Activated CD4-positive, alpha-beta memory T cell treated with anti-CD3 and anti-CD28 coated beads for 36 hours (primary cell): ENCODE measurements around the gene ARF6. TPM values are rescaled to one million over a fixed set of nuclear protein-coding genes. Genes with fewer than 3 reads are reported as not detected.

Experiments used
- CTCF ChIA-PET: fragments of 350-600 bp; sonication (Branson Sonifier 250); formaldehyde crosslinking; loops from one replicate; lab custom pipeline; 2021; ENCODE audit warnings: antibody characterized with exemption, inconsistent platforms; lab: Charles Lee
- POLR2A ChIA-PET: fragments of 350-600 bp; sonication (Branson Sonifier 250); formaldehyde crosslinking; loops from one replicate; lab custom pipeline; 2021; ENCODE audit warnings: antibody characterized with exemption; lab: Charles Lee
- DNase-seq: peaks from one replicate; pipeline ENCODE4 v3.0.0-alpha.2; 2020
- H3K27ac Mint-ChIP-seq: one replicate; pipeline ENCODE4 v1.8.0; 2021; ENCODE audit warnings: mixed read lengths
- H3K27me3 Mint-ChIP-seq: one replicate; pipeline ENCODE4 v1.8.0; 2021; ENCODE audit warnings: mixed read lengths
- H3K36me3 Mint-ChIP-seq: one replicate; pipeline ENCODE4 v1.8.0; 2021; ENCODE audit warnings: mixed read lengths
- H3K4me1 Mint-ChIP-seq: one replicate; pipeline ENCODE4 v1.8.0; 2021; ENCODE audit warnings: low read depth, mixed read lengths
- H3K4me3 Mint-ChIP-seq: one replicate; pipeline ENCODE4 v1.8.0; 2021; ENCODE audit warnings: mild to moderate bottlenecking, mixed read lengths
- H3K9me3 Mint-ChIP-seq: one replicate; pipeline ENCODE4 v1.8.0; 2021; ENCODE audit warnings: mixed read lengths
- intact Hi-C: fragments of 100-400 bp; cut with micrococcal nuclease; formaldehyde crosslinking; loops from one replicate; pipeline ENCODE4 v1.15.1; 2023
- total RNA-seq, 2 experiments: library from RNA; stranded (reverse); gene quantifications; one replicate each; pipeline ENCODE4 v1.2.3, GENCODE V29; 2021

Gene ARF6
- total RNA-seq, 2 experiments from 2014 or later, result 198 to 202 TPM

- H3K27me3 Mint-ChIP-seq, result no peaks in the 10 kb centered on the region
- DNase-seq, result no peak
- intact Hi-C loops, result no loop called here
- H3K9me3 Mint-ChIP-seq, result peaks cover 34% of the 10 kb centered on the region
- ChIA-PET POLR2A (interaction anchor here (0.5 to 1.1 kb wide), 6 partner anchors 8 to 60 kb away, joined by 3 to 5 read pairs (median 3); no protein-coding TSS in a partner anchor), CTCF (interaction anchor here (0.9 to 1.3 kb wide), 2 partner anchors 9 to 89 kb away, joined by 4 to 5 read pairs; partner anchors contain the start of gene NEMF)
- H3K4me3 Mint-ChIP-seq, result no peak overlapping the region
- peak overlapping the region; percentile 71 for H3K27ac Mint-ChIP-seq
- H3K36me3 Mint-ChIP-seq, result peaks cover 31% of the 10 kb centered on the region
- peaks cover 55% of the 10 kb centered on the region for H3K4me1 Mint-ChIP-seq
Measured at GRCh38 chr14:49940808-49941421, 48.0 kb downstream of the ARF6 start.

- Mint-ChIP-seq H3K27me3 (no peaks in the 10 kb centered on the region), H3K4me1 (peaks cover 60% of the 10 kb centered on the region), H3K4me3 (no peak overlapping the region), H3K27ac (peak overlapping the region; percentile 2), H3K36me3 (peaks cover 23% of the 10 kb centered on the region), H3K9me3 (peaks cover 26% of the 10 kb centered on the region)
- intact Hi-C loops, result no loop called here
- CTCF ChIA-PET, result no interaction called here
- no peak for DNase-seq
- POLR2A ChIA-PET, result no interaction called here
Measured at GRCh38 chr14:49942090-49942489, 49.2 kb downstream of the ARF6 start.

DNA sequence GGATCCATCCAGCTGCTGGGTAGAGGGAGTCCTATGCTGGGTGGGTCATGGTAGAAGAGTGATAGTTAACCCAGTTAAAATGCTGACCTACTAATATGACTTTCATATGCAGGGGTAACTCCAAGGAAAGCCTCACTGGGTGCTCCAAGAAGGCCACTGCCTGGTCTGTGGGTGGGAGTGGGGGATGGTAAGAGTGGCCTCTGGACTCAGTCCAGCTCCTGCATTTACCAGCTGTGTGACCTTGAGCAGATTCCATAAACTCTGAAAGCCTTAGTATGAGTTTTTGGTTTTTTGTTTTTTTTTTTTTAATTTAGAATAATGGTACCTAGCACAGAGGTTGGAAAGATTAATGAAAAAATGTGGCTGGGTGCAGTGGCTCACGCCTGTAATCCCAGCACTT is 51.6 kb downstream of the ARF6 start:
- POLR2A ChIA-PET, result no interaction called here
- Mint-ChIP-seq H3K27me3 (no peaks in the 10 kb centered on the region), H3K4me3 (no peak overlapping the region), H3K9me3 (peaks cover 15% of the 10 kb centered on the region), H3K36me3 (peaks cover 15% of the 10 kb centered on the region), H3K27ac (no peak overlapping the region), H3K4me1 (peaks cover 76% of the 10 kb centered on the region)
- no peak for DNase-seq
- CTCF ChIA-PET, result no interaction called here
- intact Hi-C loops, result no loop called here

GRCh38 chr14:49945448-49946319 is 52.8 kb downstream of the ARF6 start:
- peaks cover 74% of the 10 kb centered on the region for H3K4me1 Mint-ChIP-seq
- peak overlapping the region; percentile 83 for H3K27ac Mint-ChIP-seq
- H3K36me3 Mint-ChIP-seq, result peaks cover 12% of the 10 kb centered on the region
- H3K4me3 Mint-ChIP-seq, result peak overlapping the region; percentile 6
- intact Hi-C loops, result loop anchor here (1.0 to 2.0 kb wide), 3 partner anchors 25 to 47 kb away; no protein-coding TSS in a partner anchor
- DNase-seq, result no peak
- no peaks in the 10 kb centered on the region for H3K27me3 Mint-ChIP-seq
- CTCF ChIA-PET, result interaction anchor here (0.6 to 2.5 kb wide), 6 partner anchors 25 to 141 kb away, joined by 3 to 11 read pairs (median 4); no protein-coding TSS in a partner anchor
- H3K9me3 Mint-ChIP-seq, result peaks cover 15% of the 10 kb centered on the region
- POLR2A ChIA-PET, result interaction anchor here (0.6 to 1.2 kb wide), 8 partner anchors 17 to 238 kb away, joined by 3 to 6 read pairs (median 4); no protein-coding TSS in a partner anchor

Other genes with a start within 250 kb of the ARF6 start
- gene POLE2, start 204.9 kb upstream of the ARF6 start, total RNA-seq, result 10 to 100 TPM; 41.3 to 43.4 TPM
- gene KLHDC1, start 200.0 kb upstream of the ARF6 start, total RNA-seq, result 1 to 10 TPM; 1.4 to 1.9 TPM
- 10 to 100 TPM; 27.8 to 28.2 TPM for gene KLHDC2, start 124.9 kb upstream of the ARF6 start, total RNA-seq
- gene NEMF, start 40.3 kb upstream of the ARF6 start, total RNA-seq, result 10 to 100 TPM; 63.6 to 71.0 TPM
- 10 to 100 TPM in 1 of 2 experiments, 1 to 10 TPM in 1; 7.7 to 10.1 TPM for gene VCPKMT, start 223.5 kb downstream of the ARF6 start, total RNA-seq